Activated CD4-positive, alpha-beta T cell treated with anti-CD3 and anti-CD28 coated beads, Interleukin-10, Interleukin-2, amounts not matched to agents 100 ng/mL and 50 ng/mL, durations not matched to agents 16 hours and 8 hours (primary cell): Measurements from ENCODE around the gene MEIS3.

Source experiments
- DNase-seq: peaks from one replicate; pipeline ENCODE4 v3.0.0-alpha.2; 2020

Gene MEIS3

DNA sequence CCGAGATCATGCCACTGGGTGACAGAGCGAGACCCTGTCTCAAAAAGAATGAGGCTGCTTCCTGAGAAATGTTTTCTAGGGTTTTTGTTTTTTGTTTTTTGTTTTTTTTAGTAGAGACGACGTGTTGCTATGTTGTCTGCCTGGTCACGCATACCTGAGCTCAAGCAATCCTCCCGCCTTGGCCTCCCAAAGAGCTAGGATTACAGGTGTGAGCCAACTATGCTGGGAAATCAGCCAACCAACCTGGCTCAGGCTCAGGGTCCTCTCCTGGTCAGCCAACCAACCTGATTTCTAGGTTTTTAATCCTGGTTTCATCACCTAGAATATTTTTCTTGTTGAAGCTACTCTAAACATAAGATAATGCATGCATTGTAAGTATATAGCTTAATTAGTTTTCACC is 62.4 kb downstream of the MEIS3 start:
- DNase-seq = no peak

DNA sequence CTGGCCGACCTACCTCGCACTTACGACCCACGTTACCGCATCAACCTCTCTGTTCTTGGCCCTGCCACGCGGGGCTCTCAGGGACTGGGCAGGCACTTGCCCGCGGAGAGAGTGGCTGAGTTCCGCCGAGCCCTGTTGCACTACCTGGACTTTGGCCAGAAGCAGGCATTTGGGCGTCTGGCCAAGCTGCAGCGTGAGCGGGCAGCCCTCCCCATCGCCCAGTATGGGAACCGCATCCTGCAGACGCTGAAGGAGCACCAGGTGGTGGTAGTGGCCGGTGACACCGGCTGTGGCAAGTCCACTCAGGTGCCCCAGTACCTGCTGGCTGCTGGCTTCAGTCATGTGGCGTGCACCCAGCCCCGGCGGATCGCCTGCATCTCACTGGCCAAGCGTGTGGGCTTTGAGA is 66.0 kb downstream of the MEIS3 start:
- no peak for DNase-seq
